ENCODE results near the gene ZNF662. TPM values are rescaled to one million over a fixed set of nuclear protein-coding genes. Genes with fewer than 3 reads are reported as not detected.

The ZNF662 gene
- total RNA-seq, 1 donor from 2014 or later = 1.3 TPM

- Histone ChIP-seq H3K36me3 (ENCODE audit: control insufficient read depth, insufficient read depth, low read length) (no peaks in the 10 kb centered on the region), H3K27me3 (ENCODE audit: control insufficient read depth, insufficient read depth, low read length) (no peaks in the 10 kb centered on the region), H3K4me3 (ENCODE audit: low read depth, low read length) (no peak overlapping the region)
- DNase-seq (ENCODE audit: low read depth) (peak; percentile 29), FAIRE-seq (no peak)
- TF ChIP-seq CTCF (IDR thresholded peaks at IDR 0.05; ENCODE audit: insufficient read depth, low read length, severe bottlenecking) = no peak
These were observed 13.8 kb upstream of the ZNF662 start for GRCh38 chr3:42892169-42892568.

GRCh38 chr3:42892807-42893206, 13.1 kb upstream of the ZNF662 start:
- Histone ChIP-seq H3K27me3 (ENCODE audit: control insufficient read depth, insufficient read depth, low read length) (no peaks in the 10 kb centered on the region), H3K4me3 (ENCODE audit: low read depth, low read length) (no peak overlapping the region), H3K36me3 (ENCODE audit: control insufficient read depth, insufficient read depth, low read length) (no peaks in the 10 kb centered on the region)
- FAIRE-seq = no peak
- TF ChIP-seq CTCF (IDR thresholded peaks at IDR 0.05; ENCODE audit: insufficient read depth, low read length, severe bottlenecking) = no peak
- no peak for DNase-seq (ENCODE audit: low read depth)

DNA sequence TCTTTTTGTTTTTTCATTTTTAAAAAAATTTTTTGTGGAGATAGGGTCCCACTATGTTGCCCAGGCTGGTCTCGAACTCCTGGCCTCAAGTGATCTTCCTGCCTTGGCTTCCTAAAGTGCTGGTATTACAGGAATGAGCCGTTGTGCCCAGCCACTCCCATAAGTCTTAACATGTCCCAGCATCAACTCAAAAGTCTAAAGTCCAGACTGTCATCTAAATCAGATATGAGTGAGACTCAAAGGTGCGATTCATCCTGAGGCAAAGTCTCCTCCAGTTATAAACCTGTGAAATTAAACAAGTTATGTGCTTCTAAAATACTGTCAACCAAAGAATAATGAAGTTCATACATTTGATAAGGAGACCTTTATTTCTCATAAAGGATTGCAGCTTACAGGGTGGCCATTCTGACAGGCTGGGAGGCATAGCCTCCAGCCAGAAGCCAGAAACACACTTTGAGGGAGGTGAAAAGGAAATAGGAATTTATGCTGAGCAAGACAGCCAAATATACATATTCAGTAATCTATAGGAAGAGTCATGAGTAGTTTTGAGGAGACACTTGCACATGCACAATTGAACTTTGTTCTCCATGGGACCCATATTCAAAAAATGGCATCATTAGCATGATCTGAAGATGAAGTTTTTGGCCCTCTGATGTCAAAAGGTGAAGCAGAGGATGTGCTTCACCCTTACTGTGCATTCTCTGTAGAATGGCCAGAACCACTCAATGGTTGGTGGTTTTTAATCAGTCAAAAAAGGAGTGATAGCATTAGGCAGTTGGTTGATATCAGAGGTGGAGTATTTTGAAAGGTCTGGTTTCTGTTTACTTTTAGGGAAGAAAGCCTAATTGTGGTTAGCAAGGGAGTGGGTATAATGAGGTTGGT, 11.0 kb upstream of the ZNF662 start:
- Histone ChIP-seq H3K4me3 (ENCODE audit: low read depth, low read length) (no peak overlapping the region), H3K27me3 (ENCODE audit: control insufficient read depth, insufficient read depth, low read length) (no peaks in the 10 kb centered on the region), H3K36me3 (ENCODE audit: control insufficient read depth, insufficient read depth, low read length) (no peaks in the 10 kb centered on the region)
- FAIRE-seq (no peak), DNase-seq (ENCODE audit: low read depth) (no peak)
- TF ChIP-seq CTCF (IDR thresholded peaks at IDR 0.05; ENCODE audit: insufficient read depth, low read length, severe bottlenecking) = no peak

- FAIRE-seq (no peak), DNase-seq (ENCODE audit: low read depth) (no peak)
- H3K27me3 ChIP-seq (ENCODE audit: control insufficient read depth, insufficient read depth, low read length) = no peaks in the 10 kb centered on the region
- no peak overlapping the region for H3K4me3 ChIP-seq (ENCODE audit: low read depth, low read length)
- H3K36me3 ChIP-seq (ENCODE audit: control insufficient read depth, insufficient read depth, low read length) = no peaks in the 10 kb centered on the region
- no peak for TF ChIP-seq CTCF (IDR thresholded peaks at IDR 0.05; ENCODE audit: insufficient read depth, low read length, severe bottlenecking)
These were observed 10.4 kb upstream of the ZNF662 start for GRCh38 chr3:42895580-42895868.

DNA sequence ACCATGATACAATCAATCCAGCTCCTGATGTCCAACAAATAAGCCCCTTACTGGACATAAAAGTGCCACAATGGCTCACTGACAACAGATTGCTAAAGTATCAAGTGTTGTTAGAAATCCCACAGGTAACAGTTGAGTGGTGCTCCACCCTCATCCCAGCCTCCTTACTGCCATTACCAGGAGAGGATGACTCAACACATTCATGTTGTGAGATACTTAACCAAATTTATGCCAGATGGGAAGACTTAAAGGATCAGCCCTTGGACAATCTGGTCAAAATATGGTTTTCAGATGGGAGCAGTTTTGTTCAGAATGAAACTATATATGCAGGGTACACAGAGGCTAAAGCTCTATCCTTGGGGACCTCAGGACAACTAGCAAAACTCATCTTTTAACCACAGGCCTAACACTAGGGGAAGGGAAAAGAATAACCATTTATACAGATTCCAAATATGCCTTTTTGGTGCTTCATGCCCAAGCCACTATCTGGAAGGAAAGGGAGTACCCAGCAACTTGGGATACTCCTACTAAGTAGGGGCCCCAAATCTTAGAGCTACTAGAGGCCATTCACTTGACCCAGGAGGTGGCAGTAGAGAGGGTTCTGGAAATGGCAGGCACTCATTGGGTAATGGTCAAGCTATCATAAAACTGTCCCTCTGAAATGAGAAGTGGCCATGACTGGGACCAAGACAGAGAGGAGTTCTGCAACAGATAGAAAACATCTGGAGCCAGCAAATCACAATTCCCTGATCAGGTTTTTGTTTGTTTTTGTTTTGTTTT, 6.9 kb upstream of the ZNF662 start:
- TF ChIP-seq CTCF (IDR thresholded peaks at IDR 0.05; ENCODE audit: insufficient read depth, low read length, severe bottlenecking) = no peak
- DNase-seq (ENCODE audit: low read depth) = peak; percentile 27
- no peak overlapping the region for H3K4me3 ChIP-seq (ENCODE audit: low read depth, low read length)
- H3K27me3 ChIP-seq (ENCODE audit: control insufficient read depth, insufficient read depth, low read length) = no peaks in the 10 kb centered on the region
- no peak for FAIRE-seq
- no peaks in the 10 kb centered on the region for H3K36me3 ChIP-seq (ENCODE audit: control insufficient read depth, insufficient read depth, low read length)
